ENCODE measurements around the gene ATP8A2. TPM values are rescaled to one million over a fixed set of nuclear protein-coding genes. Genes with fewer than 3 reads are reported as not detected.

The ATP8A2 gene
- total and polyA plus RNA-seq, 7 donors: under 0.01 to 2.2 (median 1.2) TPM; not detected in 1

GRCh38 chr13:25489238-25489637, 117.5 kb downstream of the ATP8A2 start:
- H3K4me3 ChIP-seq: no peak overlapping the region
- intact Hi-C loops (cut with DNase I): no loop called here
- peaks cover 0 to 20% (median 0%) of the 10 kb centered on the region in 3 donors for H3K27me3 ChIP-seq
- WGBS, 2 donors: 38 to 53% methylated on average over 12 of the region's 12 CpGs
- H3K4me1 ChIP-seq: no peaks in the 10 kb centered on the region
- no peak for DNase-seq
- H3K9me3 ChIP-seq: peaks cover 0 to 4% (median 0%) of the 10 kb centered on the region in 4 donors
- H3K36me3 ChIP-seq: no peaks in the 10 kb centered on the region
- no peak overlapping the region for H3K27ac ChIP-seq
- TF ChIP-seq CTCF (IDR thresholded peaks at IDR 0.05): no peak
- TF ChIP-seq POLR2A (IDR thresholded peaks at IDR 0.05): no peak
- no peak for TF ChIP-seq POLR2AphosphoS5 (IDR thresholded peaks at IDR 0.05)
- no peak for TF ChIP-seq EP300 (IDR thresholded peaks at IDR 0.05)

DNA sequence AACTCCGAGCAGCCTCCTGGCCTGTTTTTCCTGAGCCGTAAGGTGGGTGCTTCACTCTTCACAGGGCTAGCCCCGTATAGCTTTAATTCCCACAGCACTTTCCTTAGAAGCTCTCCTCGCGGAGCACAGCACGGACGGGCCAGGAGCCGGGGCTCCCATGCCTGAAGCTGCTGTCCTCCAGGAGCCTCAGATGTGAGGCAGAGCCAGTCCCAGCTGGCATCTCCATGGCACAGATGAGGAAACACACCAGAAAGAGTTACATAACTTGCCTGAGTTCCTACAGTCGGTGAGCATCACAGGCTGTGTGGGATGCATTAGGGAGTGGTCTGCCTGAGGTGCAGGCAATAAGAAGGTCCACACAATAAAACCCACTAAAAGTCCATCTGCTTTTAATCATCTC, 118.5 kb downstream of the ATP8A2 start:
- Histone ChIP-seq H3K27ac (no peak overlapping the region), H3K4me1 (no peaks in the 10 kb centered on the region), H3K4me3 (no peak overlapping the region), H3K9me3 (peaks cover 0 to 4% (median 0%) of the 10 kb centered on the region in 4 donors), H3K27me3 (peaks cover 0 to 20% (median 0%) of the 10 kb centered on the region in 3 donors), H3K36me3 (no peaks in the 10 kb centered on the region)
- intact Hi-C loops (cut with DNase I): no loop called here
- 79 to 87% methylated on average over 9 of the region's 9 CpGs for WGBS, 2 donors
- DNase-seq: no peak
- no peak for TF ChIP-seq POLR2A (IDR thresholded peaks at IDR 0.05)
- TF ChIP-seq POLR2AphosphoS5 (IDR thresholded peaks at IDR 0.05): no peak
- TF ChIP-seq EP300 (IDR thresholded peaks at IDR 0.05): no peak
- no peak for TF ChIP-seq CTCF (IDR thresholded peaks at IDR 0.05)

GRCh38 chr13:25493931-25494640, 122.3 kb downstream of the ATP8A2 start:
- Histone ChIP-seq H3K9me3 (peaks cover 0 to 4% (median 0%) of the 10 kb centered on the region in 4 donors), H3K4me3 (no peak overlapping the region), H3K27ac (no peak overlapping the region), H3K27me3 (peaks cover 0 to 13% (median 0%) of the 10 kb centered on the region in 3 donors), H3K36me3 (no peaks in the 10 kb centered on the region), H3K4me1 (no peaks in the 10 kb centered on the region)
- WGBS, 2 donors: 60 to 65% methylated on average over 10 of the region's 10 CpGs
- DNase-seq: no peak
- intact Hi-C loops (cut with DNase I): no loop called here
- TF ChIP-seq POLR2A (IDR thresholded peaks at IDR 0.05) (no peak), CTCF (IDR thresholded peaks at IDR 0.05) (no peak)

DNA sequence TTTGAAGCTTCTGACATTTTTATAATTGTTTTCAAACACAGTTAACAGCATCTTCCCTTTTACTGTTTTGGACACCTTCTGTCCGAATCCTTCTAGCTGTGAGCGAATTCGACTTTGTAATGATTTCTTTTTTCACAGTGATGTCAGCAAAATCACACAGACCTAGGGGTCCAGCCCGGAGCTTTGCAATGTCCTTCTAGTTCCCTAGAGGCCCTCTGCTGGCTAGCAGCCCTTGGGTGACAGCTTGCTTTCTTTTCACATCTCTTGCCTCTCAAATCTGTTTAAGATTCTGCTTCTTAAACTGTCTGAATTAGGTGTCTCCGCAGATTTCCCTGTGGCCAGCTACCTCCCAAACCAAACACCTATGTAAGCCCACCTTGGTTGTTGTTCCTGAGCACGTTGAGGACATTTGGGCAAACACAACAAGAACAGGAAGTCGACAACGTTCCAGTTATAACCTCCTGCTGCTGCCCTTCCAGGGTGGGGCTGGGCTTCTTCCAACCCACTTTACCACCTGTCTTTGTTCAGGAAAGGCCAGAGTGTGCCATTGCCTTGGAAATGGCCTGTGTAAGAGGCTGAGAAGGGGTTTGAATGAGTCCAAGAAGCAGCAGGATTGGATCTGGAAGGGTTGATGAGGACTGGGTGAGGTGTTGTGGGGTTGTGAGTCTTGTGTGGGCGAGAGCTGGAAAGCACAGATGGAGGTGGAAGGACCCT, 123.1 kb downstream of the ATP8A2 start:
- WGBS, 2 donors: 50 to 57% methylated on average over 9 of the region's 9 CpGs
- Histone ChIP-seq H3K9me3 (peaks cover 0 to 4% (median 0%) of the 10 kb centered on the region in 4 donors), H3K36me3 (no peaks in the 10 kb centered on the region), H3K4me1 (no peaks in the 10 kb centered on the region), H3K27me3 (peaks cover 0 to 11% (median 0%) of the 10 kb centered on the region in 3 donors), H3K27ac (no peak overlapping the region), H3K4me3 (no peak overlapping the region)
- DNase-seq: no peak
- intact Hi-C loops (cut with DNase I): no loop called here
- no peak for TF ChIP-seq POLR2AphosphoS5 (IDR thresholded peaks at IDR 0.05)
- no peak for TF ChIP-seq CTCF (IDR thresholded peaks at IDR 0.05)
- TF ChIP-seq POLR2A (IDR thresholded peaks at IDR 0.05): no peak
- TF ChIP-seq EP300 (IDR thresholded peaks at IDR 0.05): no peak
